ENCODE measurements around the gene AGR3.

The AGR3 gene

DNA sequence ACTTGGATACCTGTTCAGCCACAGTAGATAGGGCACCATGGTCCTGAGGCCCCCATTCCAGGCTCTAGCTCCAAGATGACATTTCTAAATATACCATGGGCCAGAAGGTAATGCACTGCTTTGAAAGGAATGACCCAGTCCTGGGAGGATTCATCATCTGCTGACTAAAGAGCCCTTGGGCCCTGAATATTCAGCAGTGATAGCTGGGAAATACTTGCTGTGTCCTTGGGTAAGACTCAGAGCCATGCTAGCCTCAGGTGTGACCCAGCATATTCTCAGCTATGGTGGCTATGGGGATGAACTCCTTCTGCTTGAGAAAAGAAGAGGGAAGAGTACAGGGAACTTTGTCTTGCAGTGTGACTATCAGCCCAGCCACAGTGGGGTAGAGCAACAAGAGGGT, 55.7 kb downstream of the AGR3 start:
- no peak for DNase-seq

DNA sequence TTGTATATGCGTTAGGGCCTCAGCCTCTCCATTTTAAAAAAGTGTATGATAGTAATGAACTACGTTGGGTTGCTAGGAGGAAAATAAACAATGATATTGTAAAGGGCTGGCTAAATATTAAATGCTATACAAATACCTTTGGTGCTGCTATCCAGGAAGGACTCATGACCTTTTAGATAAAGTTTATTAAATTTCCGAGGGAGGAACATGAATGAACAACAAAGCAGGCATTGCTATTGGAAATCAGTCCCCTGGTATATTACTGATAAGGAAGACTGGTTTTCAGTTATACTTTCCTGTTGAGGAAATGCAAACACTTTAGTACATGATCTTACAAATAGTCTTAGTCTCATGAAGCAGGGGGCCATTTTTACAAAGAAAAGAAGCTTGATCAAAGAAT, 59.8 kb downstream of the AGR3 start:
- DNase-seq, result no peak

DNA sequence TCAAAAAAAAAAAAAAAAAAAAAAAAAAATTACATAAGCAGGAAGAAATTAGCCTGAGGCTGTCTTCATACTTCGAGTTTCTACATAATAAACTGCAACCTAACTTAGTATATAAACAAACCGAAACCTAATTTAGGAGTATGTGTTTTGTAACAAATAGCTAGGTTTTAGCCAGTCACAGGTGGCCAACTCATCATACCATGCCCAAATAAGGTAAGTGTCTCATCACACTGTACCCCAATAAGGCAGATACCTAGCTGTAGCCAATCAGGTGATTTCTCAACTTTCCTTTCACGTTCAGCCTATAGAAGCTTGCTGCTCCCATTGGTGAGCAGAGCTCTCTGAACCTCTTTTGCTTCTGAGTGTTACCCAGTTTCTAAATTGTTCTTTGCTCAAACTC, 63.1 kb downstream of the AGR3 start:
- DNase-seq, result no peak

DNA sequence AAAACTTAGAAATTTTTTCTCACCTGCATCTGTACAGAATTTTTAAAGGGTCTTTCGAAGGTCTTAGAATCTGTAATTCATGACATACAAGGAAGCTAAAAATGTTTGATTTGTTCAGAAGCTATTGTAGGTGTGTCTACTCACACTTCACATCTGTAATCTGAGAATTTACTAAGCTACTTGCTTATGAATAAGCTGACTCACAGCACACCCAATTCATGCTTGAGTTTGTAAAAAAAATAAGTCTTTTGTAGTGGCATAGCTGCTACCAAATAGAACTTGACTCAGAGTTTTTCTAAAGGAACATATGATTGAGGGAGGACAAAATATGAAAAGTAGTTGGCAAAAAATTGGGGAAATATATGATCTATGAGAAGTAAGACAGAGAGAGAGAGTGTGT, 64.2 kb downstream of the AGR3 start:
- DNase-seq, result no peak

DNA sequence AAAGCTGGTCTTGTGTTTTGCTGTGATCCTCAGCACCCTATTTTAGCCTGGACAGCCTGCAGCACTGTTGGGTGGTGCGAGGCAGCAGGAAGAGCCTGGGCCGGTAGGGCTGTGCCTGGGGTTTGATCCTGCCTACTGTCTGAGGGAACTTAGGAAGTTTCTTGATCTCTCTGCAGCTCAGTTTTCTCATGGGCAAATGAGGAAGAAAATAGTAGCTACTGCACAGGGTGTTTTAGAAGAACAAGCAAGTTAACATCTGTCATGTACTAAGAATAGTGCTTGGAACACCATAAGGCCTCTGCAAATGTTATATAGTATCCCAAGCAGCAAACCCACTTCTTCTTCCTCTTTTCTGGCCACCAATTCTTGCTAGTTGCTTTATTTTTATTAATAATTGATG, 65.0 kb downstream of the AGR3 start:
- no peak for DNase-seq

DNA sequence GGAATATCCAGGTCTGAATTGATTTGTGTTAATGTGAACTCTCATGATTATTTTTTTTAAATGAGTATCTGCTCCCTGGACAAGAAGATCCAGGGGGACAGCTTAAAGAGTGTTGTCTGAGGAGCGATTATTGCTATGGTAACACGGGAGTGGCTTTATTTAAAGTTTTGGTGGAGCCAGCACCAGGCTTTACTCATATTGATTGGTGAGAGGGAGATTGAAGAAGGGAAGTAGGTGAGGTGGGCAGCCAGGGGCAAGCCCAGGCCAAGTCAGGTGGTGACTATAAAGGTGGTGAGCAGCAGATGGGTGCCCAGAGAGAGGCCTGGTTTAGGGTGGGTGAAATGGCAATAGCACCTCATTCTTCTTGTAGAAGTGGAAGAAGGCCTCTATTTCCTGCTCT, 66.8 kb downstream of the AGR3 start:
- no peak for DNase-seq

DNA sequence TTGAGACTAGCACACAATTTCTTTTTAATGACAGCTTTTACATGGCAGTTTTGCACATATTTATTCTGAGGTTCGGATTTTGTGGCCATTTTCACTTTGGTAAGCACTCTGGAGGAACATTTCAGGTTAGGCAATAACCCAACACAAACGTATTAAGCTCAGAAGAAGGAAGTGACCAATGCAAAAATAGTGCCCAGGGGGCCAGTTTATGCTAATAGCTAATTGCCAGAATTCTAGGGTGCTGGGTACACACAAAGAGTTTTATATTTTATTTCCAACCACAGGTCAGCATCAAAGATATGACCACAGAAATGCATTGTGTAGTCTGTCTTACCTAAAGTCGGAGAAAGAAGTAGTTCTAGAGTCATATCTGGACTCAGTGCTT, 68.6 kb downstream of the AGR3 start:
- no peak for DNase-seq

DNA sequence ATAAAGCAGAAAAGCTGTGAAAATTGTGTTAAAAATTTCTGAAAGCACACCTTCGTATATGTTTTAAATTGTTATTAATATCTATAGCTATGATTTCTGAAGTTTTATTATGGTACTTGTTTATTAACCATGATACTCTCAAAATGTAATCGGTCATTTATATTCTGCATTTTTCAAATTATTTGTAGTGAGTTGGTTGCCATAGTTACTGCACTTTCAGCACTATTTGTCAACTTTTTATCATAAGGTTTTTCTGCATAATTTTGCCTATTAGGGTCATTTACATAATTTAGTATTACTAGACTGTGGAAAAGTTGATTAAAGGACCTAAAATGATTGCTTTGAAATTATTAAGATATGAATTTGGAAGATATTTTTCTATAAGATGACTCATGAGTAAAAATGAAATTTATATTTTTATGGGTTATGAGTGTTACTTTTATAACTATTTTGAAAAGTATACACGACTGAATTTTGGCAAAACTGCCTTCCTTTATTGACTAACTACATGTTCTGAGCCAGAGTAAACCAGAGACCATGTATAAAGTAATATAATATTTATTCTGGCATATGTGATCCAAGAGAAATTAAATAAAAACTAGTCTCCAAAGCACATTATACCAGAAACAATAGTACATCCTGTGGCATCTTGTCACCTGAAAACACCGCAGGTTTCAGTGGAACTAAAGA, 69.1 kb downstream of the AGR3 start:
- DNase-seq, result no peak

DNA sequence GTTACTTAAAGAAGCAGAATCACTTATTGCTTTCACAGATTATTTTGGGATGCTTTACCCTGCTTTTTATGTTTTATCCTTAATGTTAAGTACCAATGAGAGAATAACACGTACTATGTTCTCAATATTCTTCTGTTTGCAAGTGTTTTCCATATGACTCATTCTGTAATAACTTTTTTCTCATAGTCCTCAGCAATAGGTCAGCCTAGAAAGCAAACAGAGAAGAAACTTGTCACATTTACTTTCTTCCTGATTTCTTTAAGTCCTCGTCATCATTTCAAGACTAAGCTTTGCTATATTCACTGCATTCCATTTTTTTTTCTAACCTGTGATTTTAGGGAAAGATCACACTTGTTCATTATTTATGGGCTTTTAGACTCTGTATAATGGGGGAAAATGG, 70.2 kb downstream of the AGR3 start:
- DNase-seq, result no peak

DNA sequence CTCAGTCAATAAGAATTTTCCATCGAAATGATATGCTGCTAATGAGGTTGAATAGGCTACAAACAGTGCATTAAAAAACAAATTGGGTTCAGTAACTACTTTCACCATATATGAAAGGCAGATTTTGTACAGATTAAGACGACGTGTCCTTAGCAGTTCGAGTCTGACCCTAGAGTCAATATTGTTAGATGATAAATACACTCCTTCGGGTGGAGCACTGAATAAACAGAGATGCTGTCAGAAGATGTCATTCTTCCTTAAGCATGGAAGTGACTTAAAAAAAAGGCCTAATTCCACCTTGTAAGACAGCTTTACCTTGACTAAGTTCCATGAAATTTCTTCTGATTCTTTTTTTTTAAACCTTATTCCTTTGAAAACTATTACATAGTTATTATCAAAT, 71.2 kb downstream of the AGR3 start:
- no peak for DNase-seq

DNA sequence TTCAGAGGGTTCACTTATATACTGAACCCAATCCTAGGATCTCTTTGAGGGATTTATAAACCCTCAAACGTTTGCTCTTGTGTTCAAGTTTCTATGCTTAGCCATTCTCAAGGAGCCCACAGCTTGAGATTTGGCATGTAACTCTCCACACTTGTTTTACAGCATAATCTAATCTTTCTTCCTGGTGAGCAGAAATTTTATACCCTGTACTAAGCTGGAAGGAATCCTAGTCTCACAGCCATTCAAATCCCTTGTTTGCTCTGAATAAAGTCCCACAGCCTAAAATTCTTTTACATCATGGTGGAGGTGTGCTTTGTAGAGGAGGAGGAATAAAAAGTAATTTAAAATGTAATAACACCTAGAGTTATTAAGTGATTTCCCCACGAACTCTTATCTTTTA, 71.7 kb downstream of the AGR3 start:
- no peak for DNase-seq
